ENCODE results near the gene KCTD2.

KCTD2 gene

GRCh38 chr17:75086496-75087181, 39.6 kb downstream of the KCTD2 start:
- no peak overlapping the region for H3K27ac ChIP-seq (ENCODE audit: low read depth, low read length)
- no peak overlapping the region for H3K9ac ChIP-seq (ENCODE audit: low read length)
- H3K4me3 ChIP-seq (ENCODE audit: insufficient read depth, low read length, poor library complexity, severe bottlenecking) = no peak overlapping the region

DNA sequence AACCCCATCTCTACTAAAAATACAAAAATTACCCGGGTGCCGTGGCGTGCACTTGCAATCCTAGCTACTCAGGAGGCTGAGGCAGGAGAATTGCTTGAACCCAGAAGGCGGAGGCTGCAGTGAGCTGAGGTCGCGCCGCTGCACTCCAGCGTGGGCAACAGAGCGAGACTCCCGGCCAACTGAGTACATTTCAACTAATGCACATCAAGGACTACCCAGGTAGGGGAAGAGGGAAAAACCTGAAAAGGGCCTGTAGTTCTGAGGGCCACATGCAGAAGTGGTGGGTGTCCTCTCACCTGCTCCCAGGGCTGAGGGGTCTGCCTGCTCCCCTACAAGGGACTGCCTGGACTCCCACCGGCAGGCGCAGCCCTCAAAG, 40.1 kb downstream of the KCTD2 start:
- no peak for TF ChIP-seq CTCF (IDR thresholded peaks at IDR 0.05; ENCODE audit: insufficient read depth, low read length, poor library complexity, severe bottlenecking)
- no peak for TF ChIP-seq EZH2phosphoT487 (conservative IDR thresholded peaks at IDR 0.05; ENCODE audit: low read length)
- Histone ChIP-seq H3F3A (ENCODE audit: insufficient read depth) (no peaks in the 10 kb centered on the region), H3K9me3 (ENCODE audit: insufficient read depth, low read length) (no peaks in the 10 kb centered on the region), H3K4me2 (ENCODE audit: low read depth, low read length, poor library complexity, severe bottlenecking) (no peak overlapping the region), H3K27ac (ENCODE audit: low read depth, low read length) (no peak overlapping the region), H3K4me3 (ENCODE audit: insufficient read depth, low read length, poor library complexity, severe bottlenecking) (no peak overlapping the region), H4K20me1 (ENCODE audit: low read depth, low read length) (no peaks in the 10 kb centered on the region), H3K27me3 (ENCODE audit: low read length) (no peaks in the 10 kb centered on the region), H3K9ac (ENCODE audit: low read length) (no peak overlapping the region), H3K36me3 (ENCODE audit: low read length) (no peaks in the 10 kb centered on the region), H3K79me2 (ENCODE audit: insufficient read depth, low read length) (no peaks in the 10 kb centered on the region), H2AFZ (ENCODE audit: low read depth, low read length, severe bottlenecking) (no peak overlapping the region), H3K9me2 (replicated peaks; ENCODE audit: insufficient read depth, low read length) (no peaks in the 10 kb centered on the region)

More at GRCh38 chr17:75086496-75087181, 39.6 kb downstream of the KCTD2 start:
- no peak for TF ChIP-seq CTCF (IDR thresholded peaks at IDR 0.05; ENCODE audit: insufficient read depth, low read length, poor library complexity, severe bottlenecking)
- no peak for TF ChIP-seq EZH2phosphoT487 (conservative IDR thresholded peaks at IDR 0.05; ENCODE audit: low read length)
- Histone ChIP-seq H3K4me2 (ENCODE audit: low read depth, low read length, poor library complexity, severe bottlenecking) (no peak overlapping the region), H2AFZ (ENCODE audit: low read depth, low read length, severe bottlenecking) (no peak overlapping the region), H3K27me3 (ENCODE audit: low read length) (no peaks in the 10 kb centered on the region), H3K9me2 (replicated peaks; ENCODE audit: insufficient read depth, low read length) (no peaks in the 10 kb centered on the region), H3K79me2 (ENCODE audit: insufficient read depth, low read length) (no peaks in the 10 kb centered on the region), H4K20me1 (ENCODE audit: low read depth, low read length) (no peaks in the 10 kb centered on the region), H3F3A (ENCODE audit: insufficient read depth) (no peaks in the 10 kb centered on the region), H3K9me3 (ENCODE audit: insufficient read depth, low read length) (no peaks in the 10 kb centered on the region), H3K36me3 (ENCODE audit: low read length) (no peaks in the 10 kb centered on the region)

DNA sequence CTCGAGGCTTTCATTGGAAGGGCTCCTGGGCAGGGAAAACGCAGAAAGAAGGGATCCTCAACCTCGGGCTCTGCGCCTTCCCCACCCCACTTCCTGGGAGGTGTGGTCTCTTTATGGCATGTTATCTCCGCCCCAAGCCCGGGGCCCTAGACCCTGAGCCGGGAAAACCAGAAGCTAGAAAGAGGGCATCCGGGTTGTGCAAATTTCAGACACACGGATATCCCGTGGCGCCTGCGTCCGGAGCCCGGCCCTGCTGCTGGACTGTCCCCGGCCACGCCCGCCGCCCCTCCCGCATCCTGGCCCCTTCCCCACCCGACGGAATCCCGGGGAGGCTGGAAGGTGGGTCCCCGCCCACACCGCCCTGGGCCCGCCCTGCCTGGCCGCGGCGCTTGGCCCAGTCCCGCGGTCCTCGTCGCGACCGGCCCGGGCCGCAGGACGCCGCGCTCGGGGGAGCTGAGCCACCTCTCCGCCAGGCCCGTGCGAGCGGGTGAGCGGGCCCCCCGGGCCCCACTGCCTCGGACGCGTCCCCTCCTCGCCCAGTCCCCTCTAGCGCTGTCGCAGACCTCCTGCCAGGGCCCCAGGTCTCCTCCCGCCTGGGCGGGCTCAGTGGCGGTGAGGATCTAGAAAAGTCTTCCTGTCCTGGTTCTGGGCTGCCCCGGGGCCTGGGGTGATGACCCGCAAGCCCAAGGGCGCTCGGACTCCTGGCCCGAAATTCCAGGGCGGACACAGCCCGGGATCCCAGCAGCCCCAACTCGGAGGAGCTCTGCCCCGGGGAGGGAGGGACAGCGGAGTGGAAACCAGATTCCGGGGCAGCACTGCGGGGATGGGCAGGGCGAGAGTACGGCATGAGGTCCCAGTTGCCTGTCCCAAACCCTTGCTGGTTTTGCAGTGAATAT, 40.8 kb downstream of the KCTD2 start, which contains the start of gene SLC16A5:
TSS of gene SLC16A5 (plus strand) at position 397 of the 896 bp plus-strand sequence. CDS start 5,683 bp downstream, outside the sequence.
- Histone ChIP-seq H3K27ac (ENCODE audit: low read depth, low read length) (no peak within 1 kb of the TSS), H3K9ac (ENCODE audit: low read length) (no peak within 1 kb of the TSS), H2AFZ (ENCODE audit: low read depth, low read length, severe bottlenecking) (no peak within 1 kb of the TSS)

More for the DNA sequence above, 40.8 kb downstream of the KCTD2 start, which contains the start of gene SLC16A5:
- Histone ChIP-seq H3K36me3 (ENCODE audit: low read length) (no peaks in the 10 kb centered on the region), H3K79me2 (ENCODE audit: insufficient read depth, low read length) (no peaks in the 10 kb centered on the region), H3K9me3 (ENCODE audit: insufficient read depth, low read length) (no peaks in the 10 kb centered on the region), H3K9me2 (replicated peaks; ENCODE audit: insufficient read depth, low read length) (no peaks in the 10 kb centered on the region), H3K4me3 (ENCODE audit: insufficient read depth, low read length, poor library complexity, severe bottlenecking) (no peak within 1 kb of the TSS), H3K27me3 (ENCODE audit: low read length) (no peaks in the 10 kb centered on the region), H3K4me2 (ENCODE audit: low read depth, low read length, poor library complexity, severe bottlenecking) (no peak within 1 kb of the TSS), H4K20me1 (ENCODE audit: low read depth, low read length) (no peaks in the 10 kb centered on the region), H3F3A (ENCODE audit: insufficient read depth) (no peaks in the 10 kb centered on the region)
- TF ChIP-seq CTCF (IDR thresholded peaks at IDR 0.05; ENCODE audit: insufficient read depth, low read length, poor library complexity, severe bottlenecking) = no peak
- TF ChIP-seq EZH2phosphoT487 (conservative IDR thresholded peaks at IDR 0.05; ENCODE audit: low read length) = no peak
